Astrocyte of the spinal cord (primary cell): ENCODE data around the gene ZNF506.
"Not testable (repeated sequence)": the region's sequence is repeated elsewhere in the genome, so short reads cannot be mapped to it uniquely, and the experiment has no call there.

Experiments used
- DNase-seq: peaks from one replicate; pipeline ENCODE4 v3.0.0; 2011; ENCODE audit warnings: low read depth, low spot score
- H3K4me3 ChIP-seq: 2 replicates; pipeline ENCODE4 v1.5.1; 2011; ENCODE audit warnings: low read depth, mild to moderate bottlenecking, low read length, moderate library complexity
- in situ Hi-C: cut with HindIII; loops from 2 replicates; pipeline ENCODE4 v1.10.0; 2017; ENCODE audit warnings: low sequenced_read_pairs
- TF ChIP-seq, protein P1 (sequence below): IDR thresholded peaks from 2 replicates; pipeline ENCODE4 v1.5.1; 2012; ENCODE audit warnings: low read depth, mild to moderate bottlenecking, low read length, inconsistent platforms

The ZNF506 gene

DNA sequence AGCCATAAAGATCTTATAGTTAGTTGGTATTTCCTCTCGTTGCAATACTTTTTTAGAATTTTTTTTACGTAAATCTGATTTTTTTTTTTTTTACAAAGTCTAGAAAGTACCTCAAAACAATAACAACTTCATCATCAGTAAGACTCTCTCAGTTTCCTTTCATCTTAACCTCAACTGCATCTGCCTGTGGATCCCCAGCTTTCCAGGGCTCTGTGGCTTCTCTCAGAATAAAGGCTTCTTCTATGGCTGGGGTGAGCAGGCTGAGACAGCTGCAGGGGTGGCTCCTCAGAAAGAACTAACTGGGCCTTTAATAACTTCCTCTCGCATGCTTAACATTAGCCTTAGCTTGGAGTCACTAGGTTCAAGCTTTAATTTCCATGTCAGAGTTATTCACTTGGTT is 4.2 kb downstream of the ZNF506 start:
- H3K4me3 ChIP-seq, result no peak overlapping the region
- in situ Hi-C loops, result no loop called here
- no peak for DNase-seq
- TF ChIP-seq, protein P1, sequence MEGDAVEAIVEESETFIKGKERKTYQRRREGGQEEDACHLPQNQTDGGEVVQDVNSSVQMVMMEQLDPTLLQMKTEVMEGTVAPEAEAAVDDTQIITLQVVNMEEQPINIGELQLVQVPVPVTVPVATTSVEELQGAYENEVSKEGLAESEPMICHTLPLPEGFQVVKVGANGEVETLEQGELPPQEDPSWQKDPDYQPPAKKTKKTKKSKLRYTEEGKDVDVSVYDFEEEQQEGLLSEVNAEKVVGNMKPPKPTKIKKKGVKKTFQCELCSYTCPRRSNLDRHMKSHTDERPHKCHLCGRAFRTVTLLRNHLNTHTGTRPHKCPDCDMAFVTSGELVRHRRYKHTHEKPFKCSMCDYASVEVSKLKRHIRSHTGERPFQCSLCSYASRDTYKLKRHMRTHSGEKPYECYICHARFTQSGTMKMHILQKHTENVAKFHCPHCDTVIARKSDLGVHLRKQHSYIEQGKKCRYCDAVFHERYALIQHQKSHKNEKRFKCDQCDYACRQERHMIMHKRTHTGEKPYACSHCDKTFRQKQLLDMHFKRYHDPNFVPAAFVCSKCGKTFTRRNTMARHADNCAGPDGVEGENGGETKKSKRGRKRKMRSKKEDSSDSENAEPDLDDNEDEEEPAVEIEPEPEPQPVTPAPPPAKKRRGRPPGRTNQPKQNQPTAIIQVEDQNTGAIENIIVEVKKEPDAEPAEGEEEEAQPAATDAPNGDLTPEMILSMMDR, result no peak

DNA sequence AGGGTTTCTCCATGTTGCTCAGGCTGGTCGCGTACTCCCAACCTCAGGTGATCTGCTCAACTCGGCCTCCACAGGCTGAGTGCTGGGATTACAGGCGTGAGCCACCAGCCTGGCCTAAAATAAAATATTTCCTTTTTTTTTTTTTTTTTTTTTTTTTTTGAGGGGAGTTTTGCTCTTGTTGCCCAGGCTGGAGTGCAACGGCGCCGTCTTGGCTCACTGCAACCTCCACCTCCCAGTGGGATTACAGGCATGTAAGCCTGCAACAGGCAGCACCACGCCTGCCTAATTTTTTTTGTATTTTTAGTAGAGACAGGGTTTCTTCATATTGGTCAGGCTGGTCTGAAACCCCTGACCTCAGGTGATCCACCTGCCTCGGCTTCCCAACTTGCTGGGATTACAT is 4.9 kb downstream of the ZNF506 start:
- no peak for DNase-seq
- TF ChIP-seq, protein P1, result no peak
- no peak overlapping the region for H3K4me3 ChIP-seq
- in situ Hi-C loops, result no loop called here

DNA sequence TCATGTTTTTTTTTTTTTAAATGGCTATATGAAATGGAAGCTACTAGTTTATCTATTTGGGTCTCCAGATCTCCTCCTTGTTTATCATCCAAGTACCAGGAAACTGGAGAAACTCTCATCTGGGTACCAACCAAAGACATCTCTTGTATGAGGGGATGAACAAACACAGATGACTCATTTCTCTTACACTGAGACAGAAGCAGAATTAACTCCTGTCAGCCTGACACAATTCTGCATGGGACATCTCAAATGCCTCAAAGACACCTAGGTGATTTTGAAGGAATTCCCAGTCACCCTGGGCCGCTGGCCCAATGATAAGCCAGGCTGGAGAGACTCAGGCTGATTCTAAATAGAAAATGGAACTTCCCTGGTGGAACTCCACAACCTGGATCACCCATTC is 9.6 kb downstream of the ZNF506 start:
- H3K4me3 ChIP-seq, in situ Hi-C loops, DNase-seq: not testable (repeated sequence)

DNA sequence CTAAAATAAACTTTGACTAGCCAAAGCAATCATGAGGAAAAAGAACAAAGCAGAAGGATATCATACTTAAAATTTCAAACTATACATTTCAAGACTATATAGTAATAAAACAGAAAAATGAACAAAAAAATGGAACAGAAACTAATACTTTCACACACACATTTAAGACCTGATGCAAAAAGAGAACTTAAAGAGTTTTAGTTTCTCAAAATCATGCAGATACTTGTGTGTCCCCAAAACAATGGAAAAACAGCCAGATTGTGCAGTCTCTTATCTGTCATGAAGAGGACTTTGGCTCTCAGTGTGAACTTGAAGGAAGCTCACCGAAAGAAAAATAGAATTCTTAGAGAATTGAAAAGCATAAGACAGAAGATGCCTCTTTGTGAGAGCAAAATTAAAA is 16.1 kb downstream of the ZNF506 start:
- no peak for DNase-seq
- in situ Hi-C loops, result no loop called here

DNA sequence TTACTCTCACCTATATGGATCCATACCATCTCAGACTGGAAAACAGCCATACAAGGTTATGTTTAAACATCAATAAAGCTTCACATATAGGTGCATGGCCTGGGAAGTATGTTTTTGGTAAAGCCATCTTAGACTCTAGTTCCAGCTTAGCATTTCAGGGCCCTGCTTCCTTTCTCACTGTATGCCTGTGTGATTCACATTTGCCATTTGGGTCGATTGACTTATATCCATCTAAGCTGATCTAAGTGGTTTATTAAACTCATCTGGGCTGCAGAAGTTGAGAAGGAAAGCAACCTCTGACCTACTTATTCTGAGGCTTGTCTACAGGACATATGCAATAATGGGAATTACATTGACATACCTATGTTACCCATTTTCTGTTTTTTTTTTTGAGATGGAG is 33.5 kb downstream of the ZNF506 start:
- in situ Hi-C loops, result no loop called here
- TF ChIP-seq, protein P1, result no peak

More for the DNA sequence above, 16.1 kb downstream of the ZNF506 start:
- no peak overlapping the region for H3K4me3 ChIP-seq
- TF ChIP-seq, protein P1, result no peak

DNA sequence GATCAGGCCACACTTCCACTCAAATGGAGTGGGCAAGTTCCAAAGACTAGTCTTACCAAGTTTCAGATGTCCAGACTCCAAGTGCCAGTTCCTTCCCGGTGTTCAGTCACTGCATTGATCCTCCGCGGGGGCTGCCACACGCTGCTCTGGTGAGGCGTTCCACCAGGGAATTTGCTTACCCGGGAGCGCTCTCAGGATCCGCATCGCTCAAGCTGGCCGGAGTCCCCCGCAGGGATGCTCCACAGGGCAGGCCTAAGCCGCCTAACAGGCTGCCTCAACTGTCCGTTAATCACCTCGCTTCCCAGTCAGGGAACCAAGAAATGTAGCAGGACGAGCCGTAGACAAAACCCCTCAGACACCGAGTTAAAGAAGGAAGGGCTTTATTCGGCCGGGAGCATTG is 36.1 kb downstream of the ZNF506 start:
- H3K4me3 ChIP-seq, DNase-seq, in situ Hi-C loops: not testable (repeated sequence)

More for the DNA sequence above, 33.5 kb downstream of the ZNF506 start:
- no peak for DNase-seq
- no peak overlapping the region for H3K4me3 ChIP-seq

DNA sequence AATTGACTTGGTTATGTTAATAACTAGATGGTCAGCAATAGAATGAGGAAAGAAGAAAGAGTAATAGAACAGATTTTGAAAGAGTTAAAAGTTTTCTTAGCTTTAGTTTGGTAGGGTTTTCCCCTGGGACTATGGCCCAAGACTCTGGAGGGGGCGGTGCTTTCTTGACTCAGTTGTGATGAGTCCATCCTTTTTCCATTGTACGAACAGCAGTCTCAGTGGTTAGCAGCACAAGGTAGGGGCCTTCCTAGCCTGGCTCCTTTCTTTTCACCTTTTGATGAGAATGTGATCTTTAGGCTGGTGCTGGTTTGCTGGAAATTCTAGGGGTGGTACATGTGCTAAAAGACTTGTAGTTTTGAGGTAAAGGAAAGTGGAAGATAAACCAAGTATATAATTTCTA is 38.8 kb downstream of the ZNF506 start:
- DNase-seq, result no peak
- TF ChIP-seq, protein P1, result no peak
- in situ Hi-C loops, result no loop called here
- H3K4me3 ChIP-seq, result no peak overlapping the region

DNA sequence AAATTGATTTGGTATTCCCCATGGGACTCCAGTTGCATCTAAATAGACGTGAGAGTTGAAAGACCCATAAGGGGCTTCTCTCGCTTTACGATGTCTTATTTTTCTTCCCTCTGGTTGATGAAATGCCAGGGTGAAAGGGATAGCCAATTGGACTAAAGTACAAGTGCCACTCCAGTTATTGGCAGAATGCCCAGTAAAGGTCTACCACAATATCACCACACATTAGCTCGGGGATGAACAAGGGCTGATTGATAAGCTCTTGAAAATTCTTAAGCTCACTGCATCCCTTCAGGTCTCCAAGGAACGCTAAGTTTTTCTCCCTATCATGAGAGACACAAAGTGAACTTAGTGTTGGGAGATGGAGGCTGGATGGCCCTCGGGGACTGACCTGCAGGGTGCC is 39.8 kb downstream of the ZNF506 start:
- H3K4me3 ChIP-seq, in situ Hi-C loops: not testable (repeated sequence)
- DNase-seq, result peak; percentile 12
